HepG2 (cell line): Measurements from ENCODE around the gene RHOBTB3. TPM values are rescaled to one million over a fixed set of nuclear protein-coding genes. Genes with fewer than 3 reads are reported as not detected.
A peak's percentile ranks its signal among the peaks of the same experiment; 100 is the strongest.

Experiments used
- BCL6 ChIP-seq: IDR thresholded peaks from 2 replicates; pipeline ENCODE4 v1.6.1; 2016; ENCODE audit warnings: missing genetic modification reagents, missing compliant biosample characterization
- CHD2 ChIP-seq: IDR thresholded peaks from 2 replicates; pipeline ENCODE4 v1.6.1; 2011; ENCODE audit warnings: low read depth, low read length, improper control_type of control experiment
- DPF2 ChIP-seq: sonication (generic); formaldehyde crosslinking; IDR thresholded peaks from 2 replicates; pipeline ENCODE4 v1.4.0; 2020; ENCODE audit warnings: mild to moderate bottlenecking, low read depth, missing genetic modification reagents, borderline replicate concordance
- ELF3 ChIP-seq: IDR thresholded peaks from 2 replicates; pipeline ENCODE4 v1.6.1; 2016; ENCODE audit warnings: missing genetic modification reagents, missing compliant biosample characterization
- ESRRA ChIP-seq: sonication (generic); formaldehyde crosslinking; IDR thresholded peaks from 2 replicates; pipeline ENCODE4 v1.5.1; 2020; ENCODE audit warnings: mild to moderate bottlenecking, low read depth, missing genetic modification reagents
- FOXA3 ChIP-seq: IDR thresholded peaks from 2 replicates; pipeline ENCODE4 v1.6.1; 2016; ENCODE audit warnings: missing genetic modification reagents, missing compliant biosample characterization
- KDM2A ChIP-seq: sonication (generic); formaldehyde crosslinking; IDR thresholded peaks from 2 replicates; pipeline ENCODE4 v1.4.0; 2020; ENCODE audit warnings: low read depth, missing genetic modification reagents, borderline replicate concordance
- KLF13 ChIP-seq: sonication (generic); formaldehyde crosslinking; IDR thresholded peaks from 2 replicates; pipeline ENCODE4 v1.4.0; 2020; ENCODE audit warnings: mild to moderate bottlenecking, missing genetic modification reagents
- PTBP1 ChIP-seq: fragments of 200-400 bp; formaldehyde crosslinking; IDR thresholded peaks from 2 replicates; pipeline ENCODE4 v1.6.1; 2018; ENCODE audit warnings: low read length, low read depth; ENCODE audit not compliant: poor library complexity, severe bottlenecking
- RFX3 ChIP-seq: IDR thresholded peaks from 2 replicates; pipeline ENCODE4 v1.6.1; 2016; ENCODE audit warnings: missing biosample characterization, missing genetic modification reagents
- SATB2 ChIP-seq: sonication (generic); formaldehyde crosslinking; IDR thresholded peaks from 2 replicates; pipeline ENCODE4 v1.5.0; 2020; ENCODE audit warnings: missing genetic modification reagents
- SKI ChIP-seq: fragments of 450-650 bp; IDR thresholded peaks from one replicate; pipeline ENCODE4 v1.6.1; 2018; ENCODE audit warnings: mild to moderate bottlenecking; ENCODE audit not compliant: partially characterized antibody
- TEAD2 ChIP-seq: sonication (generic); formaldehyde crosslinking; IDR thresholded peaks from 2 replicates; pipeline ENCODE4 v1.9.0; 2021; ENCODE audit warnings: missing genetic modification reagents
- WIZ ChIP-seq: sonication (generic); formaldehyde crosslinking; IDR thresholded peaks from 2 replicates; pipeline ENCODE4 v1.5.1; 2020; ENCODE audit warnings: mild to moderate bottlenecking, missing genetic modification reagents
- ZNF160 ChIP-seq: sonication (generic); formaldehyde crosslinking; IDR thresholded peaks from 2 replicates; pipeline ENCODE4 v1.8.0; 2022; ENCODE audit warnings: mild to moderate bottlenecking, inconsistent platforms, missing genetic modification reagents
- polyA plus RNA-seq, 8 experiments: library from polyadenylated mRNA; depleted of rRNA in 3 of 8; stranded (reverse) in 7 of 8; unstranded in 1 of 8; fragments of >200 nt; fragmentation: Illumina TruSeq in 4 of 8; extraction: Trizol in 4 of 8; gene quantifications; 2 replicates each; pipeline versions ENCODE4 v1.2.1 to v1.2.3, GENCODE V29; 2011 to 2016; ENCODE audit warnings: low read depth in 4 of 8, missing spikeins in 1 of 8, mixed read lengths in 1 of 8; ENCODE audit not compliant: insufficient read depth in 1 of 8
- total RNA-seq, 5 experiments: library from RNA; depleted of rRNA; stranded (reverse); fragments of >200 nt; fragmentation: Illumina TruSeq; extraction: Trizol; gene quantifications; 2 replicates each; pipeline ENCODE4 v1.2.3, GENCODE V29; 2016; ENCODE audit warnings: low read depth in 1 of 5
- TF ChIP-seq, protein P1 (sequence below), 2 experiments: fragments of 450-650 bp in 1 of 2; sonication (generic) in 1 of 2; formaldehyde crosslinking in 1 of 2; IDR thresholded peaks; 2 replicates each; pipeline versions ENCODE4 v1.6.1 to v1.8.0; 2016 to 2022; ENCODE audit warnings: antibody characterized with exemption in 1 of 2, mild to moderate bottlenecking in 1 of 2, missing genetic modification reagents in 1 of 2
- TF ChIP-seq, protein P2 (sequence below): sonication (generic); formaldehyde crosslinking; IDR thresholded peaks from 2 replicates; pipeline ENCODE4 v1.5.0; 2020; ENCODE audit warnings: missing genetic modification reagents
- TF ChIP-seq, protein P3 (sequence below): sonication (generic); formaldehyde crosslinking; IDR thresholded peaks from 2 replicates; pipeline ENCODE4 v1.8.0; 2023; ENCODE audit warnings: mild to moderate bottlenecking, missing genetic modification reagents

Gene RHOBTB3
- total and polyA plus RNA-seq, 2 of the 13 experiments (the other 11 are each of a cell fraction or from before 2014, with no cell fraction given): 31.6 to 35.4 TPM

DNA sequence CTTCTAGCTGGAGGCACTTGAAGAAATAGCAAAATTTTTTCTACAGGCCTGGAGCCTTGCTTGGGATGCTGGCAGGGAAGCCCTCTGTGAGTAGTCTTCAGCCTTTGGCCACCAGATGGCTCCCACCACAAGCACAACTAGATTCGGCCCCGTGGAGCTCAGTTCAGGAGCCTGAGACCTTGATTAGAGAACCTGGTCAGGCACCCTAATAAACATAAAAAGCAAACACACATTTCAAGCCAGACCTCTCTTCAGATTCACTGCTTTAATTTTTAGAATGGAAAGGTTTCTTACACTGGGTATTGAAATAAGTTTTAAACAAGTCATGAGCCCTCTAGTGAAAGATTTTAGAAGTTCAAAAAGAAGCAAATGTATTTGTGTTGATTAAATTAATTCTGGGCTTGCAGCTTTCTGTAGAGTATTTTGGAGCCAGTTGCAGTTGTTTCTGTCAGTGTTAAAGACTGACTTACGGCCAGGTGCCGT, 50.0 kb downstream of the RHOBTB3 start (continued):
- TF ChIP-seq, protein P1, sequence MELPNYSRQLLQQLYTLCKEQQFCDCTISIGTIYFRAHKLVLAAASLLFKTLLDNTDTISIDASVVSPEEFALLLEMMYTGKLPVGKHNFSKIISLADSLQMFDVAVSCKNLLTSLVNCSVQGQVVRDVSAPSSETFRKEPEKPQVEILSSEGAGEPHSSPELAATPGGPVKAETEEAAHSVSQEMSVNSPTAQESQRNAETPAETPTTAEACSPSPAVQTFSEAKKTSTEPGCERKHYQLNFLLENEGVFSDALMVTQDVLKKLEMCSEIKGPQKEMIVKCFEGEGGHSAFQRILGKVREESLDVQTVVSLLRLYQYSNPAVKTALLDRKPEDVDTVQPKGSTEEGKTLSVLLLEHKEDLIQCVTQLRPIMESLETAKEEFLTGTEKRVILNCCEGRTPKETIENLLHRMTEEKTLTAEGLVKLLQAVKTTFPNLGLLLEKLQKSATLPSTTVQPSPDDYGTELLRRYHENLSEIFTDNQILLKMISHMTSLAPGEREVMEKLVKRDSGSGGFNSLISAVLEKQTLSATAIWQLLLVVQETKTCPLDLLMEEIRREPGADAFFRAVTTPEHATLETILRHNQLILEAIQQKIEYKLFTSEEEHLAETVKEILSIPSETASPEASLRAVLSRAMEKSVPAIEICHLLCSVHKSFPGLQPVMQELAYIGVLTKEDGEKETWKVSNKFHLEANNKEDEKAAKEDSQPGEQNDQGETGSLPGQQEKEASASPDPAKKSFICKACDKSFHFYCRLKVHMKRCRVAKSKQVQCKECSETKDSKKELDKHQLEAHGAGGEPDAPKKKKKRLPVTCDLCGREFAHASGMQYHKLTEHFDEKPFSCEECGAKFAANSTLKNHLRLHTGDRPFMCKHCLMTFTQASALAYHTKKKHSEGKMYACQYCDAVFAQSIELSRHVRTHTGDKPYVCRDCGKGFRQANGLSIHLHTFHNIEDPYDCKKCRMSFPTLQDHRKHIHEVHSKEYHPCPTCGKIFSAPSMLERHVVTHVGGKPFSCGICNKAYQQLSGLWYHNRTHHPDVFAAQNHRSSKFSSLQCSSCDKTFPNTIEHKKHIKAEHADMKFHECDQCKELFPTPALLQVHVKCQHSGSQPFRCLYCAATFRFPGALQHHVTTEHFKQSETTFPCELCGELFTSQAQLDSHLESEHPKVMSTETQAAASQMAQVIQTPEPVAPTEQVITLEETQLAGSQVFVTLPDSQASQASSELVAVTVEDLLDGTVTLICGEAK (IDR thresholded peaks at IDR 0.05): no peak
- TF ChIP-seq, protein P1 (CRISPR knock-in tag; IDR thresholded peaks at IDR 0.05): no peak
- TF ChIP-seq KLF13 (no peak), WIZ (CRISPR knock-in tag) (no peak), ESRRA (CRISPR knock-in tag) (no peak), ZNF160 (CRISPR knock-in tag) (no peak), SKI (no peak), FOXA3 (no peak), RFX3 (CRISPR knock-in tag) (no peak), KDM2A (CRISPR knock-in tag) (0 out of 2 replicates have a peak, but pooled peaks have one; percentile 17), DPF2 (no peak), CHD2 (no peak), BCL6 (CRISPR knock-in tag) (no peak), PTBP1 (no peak), ELF3 (CRISPR knock-in tag) (0 out of 2 replicates have a peak, but pooled peaks have one; percentile 36), SATB2 (no peak), TEAD2 (no peak)
- TF ChIP-seq, protein P2, sequence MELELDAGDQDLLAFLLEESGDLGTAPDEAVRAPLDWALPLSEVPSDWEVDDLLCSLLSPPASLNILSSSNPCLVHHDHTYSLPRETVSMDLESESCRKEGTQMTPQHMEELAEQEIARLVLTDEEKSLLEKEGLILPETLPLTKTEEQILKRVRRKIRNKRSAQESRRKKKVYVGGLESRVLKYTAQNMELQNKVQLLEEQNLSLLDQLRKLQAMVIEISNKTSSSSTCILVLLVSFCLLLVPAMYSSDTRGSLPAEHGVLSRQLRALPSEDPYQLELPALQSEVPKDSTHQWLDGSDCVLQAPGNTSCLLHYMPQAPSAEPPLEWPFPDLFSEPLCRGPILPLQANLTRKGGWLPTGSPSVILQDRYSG (CRISPR knock-in tag): no peak
- TF ChIP-seq, protein P3, sequence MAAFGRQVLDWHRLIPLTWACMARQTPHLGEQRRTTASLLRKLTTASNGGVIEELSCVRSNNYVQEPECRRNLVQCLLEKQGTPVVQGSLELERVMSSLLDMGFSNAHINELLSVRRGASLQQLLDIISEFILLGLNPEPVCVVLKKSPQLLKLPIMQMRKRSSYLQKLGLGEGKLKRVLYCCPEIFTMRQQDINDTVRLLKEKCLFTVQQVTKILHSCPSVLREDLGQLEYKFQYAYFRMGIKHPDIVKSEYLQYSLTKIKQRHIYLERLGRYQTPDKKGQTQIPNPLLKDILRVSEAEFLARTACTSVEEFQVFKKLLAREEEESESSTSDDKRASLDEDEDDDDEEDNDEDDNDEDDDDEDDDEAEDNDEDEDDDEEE (CRISPR knock-in tag): no peak
